Esophagus muscularis mucosa (tissue), 4 donors: ENCODE measurements around the gene PPIP5K2.

ENCODE experiments used
- EP300 ChIP-seq: sonication (generic); formaldehyde crosslinking; IDR thresholded peaks from one replicate; pipeline ENCODE4 v1.6.1; 2017; ENCODE audit warnings: antibody characterized with exemption
- POLR2A ChIP-seq: fragments of 450-650 bp; IDR thresholded peaks from one replicate; pipeline ENCODE4 v1.6.1; 2017; ENCODE audit warnings: antibody characterized with exemption, moderate library complexity, mild to moderate bottlenecking, low read depth
- POLR2AphosphoS5 ChIP-seq, 2 donors: sonication (generic); formaldehyde crosslinking; IDR thresholded peaks; one replicate each; pipeline ENCODE4 v1.6.1; 2017; ENCODE audit warnings: antibody characterized with exemption in 2 of 2
- TF ChIP-seq, protein P1 (sequence below), 3 experiments: fragments of 200-600 bp in 2 of 3; fragments of 450-650 bp in 1 of 3; sonication (generic) in 2 of 3; IDR thresholded peaks; one replicate each; pipeline ENCODE4 v1.5.1; 2017 to 2019; ENCODE audit warnings: antibody characterized with exemption in 3 of 3, mild to moderate bottlenecking in 2 of 3, moderate library complexity in 1 of 3

DNA sequence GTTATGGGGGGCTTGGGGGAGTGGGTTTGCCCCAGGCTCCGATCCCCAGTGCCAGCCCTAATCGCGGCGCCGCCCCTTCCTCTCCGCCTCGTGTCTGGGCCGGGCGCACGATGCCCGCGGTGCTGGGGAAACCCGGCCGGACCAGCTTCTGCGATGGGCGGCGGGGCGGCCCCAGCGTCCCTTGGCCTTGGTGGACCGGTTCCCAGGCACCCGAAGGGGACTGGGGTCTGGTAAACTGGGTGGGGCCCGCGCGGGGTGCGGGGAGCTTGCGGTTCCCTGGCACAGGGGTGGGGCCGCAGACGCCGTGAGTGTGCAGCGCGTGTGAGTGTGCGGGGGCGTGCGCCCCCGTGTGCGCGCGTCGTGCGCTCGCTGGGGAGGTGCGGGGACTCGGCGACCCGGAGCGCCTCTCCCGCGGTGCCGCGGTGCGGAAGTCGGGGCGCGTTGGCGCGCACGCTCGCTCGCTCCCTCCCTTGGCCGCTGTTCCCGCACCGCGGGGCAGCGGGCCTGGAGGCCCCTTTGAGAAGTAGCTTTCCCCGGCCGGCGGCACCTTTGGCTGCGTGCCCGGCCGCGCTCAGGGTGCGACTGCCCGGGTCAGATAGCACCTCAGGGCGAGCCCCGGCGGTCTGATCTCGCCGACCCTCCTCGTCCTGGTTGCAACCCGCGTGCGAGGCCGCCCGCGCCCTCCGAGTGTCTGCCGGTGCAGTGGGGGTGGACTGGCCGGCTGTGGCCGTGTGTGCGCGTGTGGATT, 139.0 kb downstream of the PPIP5K2 start:
- TF ChIP-seq, protein P1, sequence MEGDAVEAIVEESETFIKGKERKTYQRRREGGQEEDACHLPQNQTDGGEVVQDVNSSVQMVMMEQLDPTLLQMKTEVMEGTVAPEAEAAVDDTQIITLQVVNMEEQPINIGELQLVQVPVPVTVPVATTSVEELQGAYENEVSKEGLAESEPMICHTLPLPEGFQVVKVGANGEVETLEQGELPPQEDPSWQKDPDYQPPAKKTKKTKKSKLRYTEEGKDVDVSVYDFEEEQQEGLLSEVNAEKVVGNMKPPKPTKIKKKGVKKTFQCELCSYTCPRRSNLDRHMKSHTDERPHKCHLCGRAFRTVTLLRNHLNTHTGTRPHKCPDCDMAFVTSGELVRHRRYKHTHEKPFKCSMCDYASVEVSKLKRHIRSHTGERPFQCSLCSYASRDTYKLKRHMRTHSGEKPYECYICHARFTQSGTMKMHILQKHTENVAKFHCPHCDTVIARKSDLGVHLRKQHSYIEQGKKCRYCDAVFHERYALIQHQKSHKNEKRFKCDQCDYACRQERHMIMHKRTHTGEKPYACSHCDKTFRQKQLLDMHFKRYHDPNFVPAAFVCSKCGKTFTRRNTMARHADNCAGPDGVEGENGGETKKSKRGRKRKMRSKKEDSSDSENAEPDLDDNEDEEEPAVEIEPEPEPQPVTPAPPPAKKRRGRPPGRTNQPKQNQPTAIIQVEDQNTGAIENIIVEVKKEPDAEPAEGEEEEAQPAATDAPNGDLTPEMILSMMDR (IDR thresholded peaks at IDR 0.05), result no peak
- TF ChIP-seq POLR2A, result no peak
- no peak for TF ChIP-seq POLR2AphosphoS5 (IDR thresholded peaks at IDR 0.05)
- TF ChIP-seq EP300, result no peak
